HepG2 (cell line): ENCODE results near the gene BCAS3. TPM values are rescaled to one million over a fixed set of nuclear protein-coding genes. Genes with fewer than 3 reads are reported as not detected.

Source experiments
- CAMTA2 ChIP-seq: sonication (generic); formaldehyde crosslinking; IDR thresholded peaks from 2 replicates; pipeline ENCODE4 v1.4.0; 2020; ENCODE audit warnings: mild to moderate bottlenecking, missing genetic modification reagents, borderline replicate concordance
- GABPA ChIP-seq, 2 experiments: IDR thresholded peaks; 2 replicates each; pipeline ENCODE4 v1.6.1; 2011 to 2016; ENCODE audit warnings: low read depth in 2 of 2, low read length in 1 of 2, missing biosample characterization in 1 of 2, missing genetic modification characterization in 1 of 2
- KDM5A ChIP-seq: fragments of 200-600 bp; sonication (generic); IDR thresholded peaks from 2 replicates; pipeline ENCODE4 v1.7.0; 2018; ENCODE audit warnings: antibody characterized with exemption, mild to moderate bottlenecking, low read length, borderline replicate concordance
- MYC ChIP-seq: sonication (generic); formaldehyde crosslinking; IDR thresholded peaks from 2 replicates; pipeline ENCODE4 v1.9.0; 2021; ENCODE audit warnings: missing genetic modification reagents, borderline replicate concordance
- ZBTB3 ChIP-seq: sonication (generic); formaldehyde crosslinking; IDR thresholded peaks from 2 replicates; pipeline ENCODE4 v1.4.0; 2020; ENCODE audit warnings: low read depth, mild to moderate bottlenecking, moderate library complexity, missing genetic modification reagents, borderline replicate concordance
- ZBTB38 ChIP-seq: sonication (generic); formaldehyde crosslinking; IDR thresholded peaks from 2 replicates; pipeline ENCODE4 v1.5.1; 2020; ENCODE audit warnings: mild to moderate bottlenecking, missing genetic modification reagents
- ZNF225 ChIP-seq: sonication (generic); formaldehyde crosslinking; IDR thresholded peaks from 2 replicates; pipeline ENCODE4 v1.4.0; 2020; ENCODE audit warnings: mild to moderate bottlenecking, missing genetic modification reagents
- ZNF292 ChIP-seq: sonication (generic); formaldehyde crosslinking; IDR thresholded peaks from 2 replicates; pipeline ENCODE4 v1.8.1; 2022; ENCODE audit warnings: mild to moderate bottlenecking, low read depth, missing genetic modification reagents, borderline replicate concordance
- ZNF44 ChIP-seq: sonication (generic); formaldehyde crosslinking; IDR thresholded peaks from 2 replicates; pipeline ENCODE4 v1.5.1; 2020; ENCODE audit warnings: mild to moderate bottlenecking, missing genetic modification reagents
- ZNF772 ChIP-seq: sonication (generic); formaldehyde crosslinking; IDR thresholded peaks from 2 replicates; pipeline ENCODE4 v1.5.0; 2020; ENCODE audit warnings: mild to moderate bottlenecking, missing genetic modification reagents
- polyA plus RNA-seq, 8 experiments: library from polyadenylated mRNA; depleted of rRNA in 3 of 8; stranded (reverse) in 7 of 8; unstranded in 1 of 8; fragments of >200 nt; fragmentation: Illumina TruSeq in 4 of 8; extraction: Trizol in 4 of 8; gene quantifications; 2 replicates each; pipeline versions ENCODE4 v1.2.1 to v1.2.3, GENCODE V29; 2011 to 2016; ENCODE audit warnings: low read depth in 4 of 8, missing spikeins in 1 of 8, mixed read lengths in 1 of 8; ENCODE audit not compliant: insufficient read depth in 1 of 8
- total RNA-seq, 5 experiments: library from RNA; depleted of rRNA; stranded (reverse); fragments of >200 nt; fragmentation: Illumina TruSeq; extraction: Trizol; gene quantifications; 2 replicates each; pipeline ENCODE4 v1.2.3, GENCODE V29; 2016; ENCODE audit warnings: low read depth in 1 of 5
- TF ChIP-seq, protein P1 (sequence below): sonication (generic); formaldehyde crosslinking; IDR thresholded peaks from 2 replicates; pipeline ENCODE4 v1.5.1; 2020; ENCODE audit warnings: missing genetic modification reagents, mild to moderate bottlenecking, borderline replicate concordance
- TF ChIP-seq, protein P2 (sequence below): sonication (generic); formaldehyde crosslinking; IDR thresholded peaks from 2 replicates; pipeline ENCODE4 v1.5.1; 2020; ENCODE audit warnings: mild to moderate bottlenecking, missing genetic modification reagents, borderline replicate concordance
- TF ChIP-seq, protein P3 (sequence below): sonication (generic); formaldehyde crosslinking; IDR thresholded peaks from 2 replicates; pipeline ENCODE4 v1.4.0; 2020; ENCODE audit warnings: mild to moderate bottlenecking, missing genetic modification reagents
- TF ChIP-seq, protein P4 (sequence below): sonication (generic); formaldehyde crosslinking; conservative IDR thresholded peaks from 2 replicates; pipeline ENCODE4 v1.8.0; 2022; ENCODE audit warnings: missing genetic modification reagents
- TF ChIP-seq, protein P5 (sequence below): sonication (generic); formaldehyde crosslinking; IDR thresholded peaks from 2 replicates; pipeline ENCODE4 v1.4.0; 2020; ENCODE audit warnings: missing genetic modification reagents, mild to moderate bottlenecking, borderline replicate concordance

Gene BCAS3
- total and polyA plus RNA-seq, 2 of the 13 experiments (the other 11 are each of a cell fraction or from before 2014, with no cell fraction given), result 10.7 to 11.2 TPM

DNA sequence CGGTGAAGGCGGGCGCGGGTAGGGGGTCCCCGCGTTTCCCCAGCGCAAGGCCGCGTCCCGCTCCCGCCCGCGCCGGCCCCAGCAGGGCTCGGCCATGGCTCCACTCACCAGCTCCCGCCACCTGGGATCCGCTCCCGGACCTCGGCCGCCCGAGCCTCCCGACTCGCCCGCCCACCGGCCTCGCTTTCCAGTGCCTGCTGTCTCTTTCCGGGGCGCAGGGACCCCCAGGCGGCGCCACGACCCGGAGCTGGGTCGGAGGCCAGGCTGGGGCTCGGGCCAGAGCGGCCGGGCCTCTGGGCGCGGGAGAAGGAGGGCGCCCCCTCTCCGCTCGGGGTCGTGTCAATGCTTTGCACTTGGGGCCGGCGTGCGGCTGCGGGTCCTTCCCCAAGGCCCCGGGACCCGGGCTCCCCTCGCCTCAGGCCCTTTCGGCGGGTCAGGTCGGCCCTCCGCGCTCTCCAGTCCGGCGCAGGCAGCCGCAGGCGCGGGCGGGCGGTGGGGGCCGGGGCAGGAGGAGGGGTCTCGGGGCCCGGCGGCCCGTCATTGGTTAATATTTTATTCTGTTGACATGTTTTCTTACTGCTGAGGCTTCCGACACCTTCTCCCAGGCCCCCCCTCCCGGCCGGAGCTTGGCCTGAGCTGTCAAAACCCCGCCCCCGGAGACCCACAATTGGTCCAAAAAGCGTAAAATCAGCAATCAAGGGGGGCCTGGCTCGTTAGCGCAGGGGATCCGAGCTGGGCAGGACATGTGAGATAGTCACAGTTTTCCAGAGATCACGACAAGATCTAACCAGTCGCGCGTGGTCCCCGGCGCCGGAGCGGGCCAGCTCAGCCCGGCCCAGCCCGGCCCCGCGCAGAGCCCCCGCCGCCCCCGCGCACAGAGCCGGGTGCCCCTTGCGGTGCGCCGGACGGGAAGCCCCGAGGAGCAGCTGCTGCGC, 721.7 kb downstream of the BCAS3 start, which contains the start of gene TBX2 (continued):
- TF ChIP-seq, protein P1, sequence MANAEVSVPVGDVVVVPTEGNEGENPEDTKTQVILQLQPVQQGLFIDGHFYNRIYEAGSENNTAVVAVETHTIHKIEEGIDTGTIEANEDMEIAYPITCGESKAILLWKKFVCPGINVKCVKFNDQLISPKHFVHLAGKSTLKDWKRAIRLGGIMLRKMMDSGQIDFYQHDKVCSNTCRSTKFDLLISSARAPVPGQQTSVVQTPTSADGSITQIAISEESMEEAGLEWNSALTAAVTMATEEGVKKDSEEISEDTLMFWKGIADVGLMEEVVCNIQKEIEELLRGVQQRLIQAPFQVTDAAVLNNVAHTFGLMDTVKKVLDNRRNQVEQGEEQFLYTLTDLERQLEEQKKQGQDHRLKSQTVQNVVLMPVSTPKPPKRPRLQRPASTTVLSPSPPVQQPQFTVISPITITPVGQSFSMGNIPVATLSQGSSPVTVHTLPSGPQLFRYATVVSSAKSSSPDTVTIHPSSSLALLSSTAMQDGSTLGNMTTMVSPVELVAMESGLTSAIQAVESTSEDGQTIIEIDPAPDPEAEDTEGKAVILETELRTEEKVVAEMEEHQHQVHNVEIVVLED (CRISPR knock-in tag), result 0 out of 2 replicates have a peak, but pooled peaks have one; percentile 15
- TF ChIP-seq ZNF44 (CRISPR knock-in tag) (0 out of 2 replicates have a peak, but pooled peaks have one; percentile 10), ZBTB38 (CRISPR knock-in tag) (no peak), MYC (CRISPR knock-in tag) (peak; percentile 48), KDM5A (peak; percentile 61; the same call in 1 of the 2 replicates), ZNF772 (CRISPR knock-in tag) (peak; percentile 51; the same call in 1 of the 2 replicates), ZNF225 (CRISPR knock-in tag) (0 out of 2 replicates have a peak, but pooled peaks have one; percentile 25), GABPA (IDR thresholded peaks at IDR 0.05; ENCODE audit: low read depth, low read length) (no peak), GABPA (CRISPR knock-in tag; IDR thresholded peaks at IDR 0.05; ENCODE audit: low read depth) (no peak), ZBTB3 (0 out of 2 replicates have a peak, but pooled peaks have one; percentile 17), CAMTA2 (CRISPR knock-in tag) (peak; percentile 73; the same call in 1 of the 2 replicates), ZNF292 (CRISPR knock-in tag) (no peak)
- TF ChIP-seq, protein P2, sequence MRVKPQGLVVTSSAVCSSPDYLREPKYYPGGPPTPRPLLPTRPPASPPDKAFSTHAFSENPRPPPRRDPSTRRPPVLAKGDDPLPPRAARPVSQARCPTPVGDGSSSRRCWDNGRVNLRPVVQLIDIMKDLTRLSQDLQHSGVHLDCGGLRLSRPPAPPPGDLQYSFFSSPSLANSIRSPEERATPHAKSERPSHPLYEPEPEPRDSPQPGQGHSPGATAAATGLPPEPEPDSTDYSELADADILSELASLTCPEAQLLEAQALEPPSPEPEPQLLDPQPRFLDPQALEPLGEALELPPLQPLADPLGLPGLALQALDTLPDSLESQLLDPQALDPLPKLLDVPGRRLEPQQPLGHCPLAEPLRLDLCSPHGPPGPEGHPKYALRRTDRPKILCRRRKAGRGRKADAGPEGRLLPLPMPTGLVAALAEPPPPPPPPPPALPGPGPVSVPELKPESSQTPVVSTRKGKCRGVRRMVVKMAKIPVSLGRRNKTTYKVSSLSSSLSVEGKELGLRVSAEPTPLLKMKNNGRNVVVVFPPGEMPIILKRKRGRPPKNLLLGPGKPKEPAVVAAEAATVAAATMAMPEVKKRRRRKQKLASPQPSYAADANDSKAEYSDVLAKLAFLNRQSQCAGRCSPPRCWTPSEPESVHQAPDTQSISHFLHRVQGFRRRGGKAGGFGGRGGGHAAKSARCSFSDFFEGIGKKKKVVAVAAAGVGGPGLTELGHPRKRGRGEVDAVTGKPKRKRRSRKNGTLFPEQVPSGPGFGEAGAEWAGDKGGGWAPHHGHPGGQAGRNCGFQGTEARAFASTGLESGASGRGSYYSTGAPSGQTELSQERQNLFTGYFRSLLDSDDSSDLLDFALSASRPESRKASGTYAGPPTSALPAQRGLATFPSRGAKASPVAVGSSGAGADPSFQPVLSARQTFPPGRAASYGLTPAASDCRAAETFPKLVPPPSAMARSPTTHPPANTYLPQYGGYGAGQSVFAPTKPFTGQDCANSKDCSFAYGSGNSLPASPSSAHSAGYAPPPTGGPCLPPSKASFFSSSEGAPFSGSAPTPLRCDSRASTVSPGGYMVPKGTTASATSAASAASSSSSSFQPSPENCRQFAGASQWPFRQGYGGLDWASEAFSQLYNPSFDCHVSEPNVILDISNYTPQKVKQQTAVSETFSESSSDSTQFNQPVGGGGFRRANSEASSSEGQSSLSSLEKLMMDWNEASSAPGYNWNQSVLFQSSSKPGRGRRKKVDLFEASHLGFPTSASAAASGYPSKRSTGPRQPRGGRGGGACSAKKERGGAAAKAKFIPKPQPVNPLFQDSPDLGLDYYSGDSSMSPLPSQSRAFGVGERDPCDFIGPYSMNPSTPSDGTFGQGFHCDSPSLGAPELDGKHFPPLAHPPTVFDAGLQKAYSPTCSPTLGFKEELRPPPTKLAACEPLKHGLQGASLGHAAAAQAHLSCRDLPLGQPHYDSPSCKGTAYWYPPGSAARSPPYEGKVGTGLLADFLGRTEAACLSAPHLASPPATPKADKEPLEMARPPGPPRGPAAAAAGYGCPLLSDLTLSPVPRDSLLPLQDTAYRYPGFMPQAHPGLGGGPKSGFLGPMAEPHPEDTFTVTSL (CRISPR knock-in tag), result peak; percentile 35; the same call in 1 of the 2 replicates
- TF ChIP-seq, protein P3, sequence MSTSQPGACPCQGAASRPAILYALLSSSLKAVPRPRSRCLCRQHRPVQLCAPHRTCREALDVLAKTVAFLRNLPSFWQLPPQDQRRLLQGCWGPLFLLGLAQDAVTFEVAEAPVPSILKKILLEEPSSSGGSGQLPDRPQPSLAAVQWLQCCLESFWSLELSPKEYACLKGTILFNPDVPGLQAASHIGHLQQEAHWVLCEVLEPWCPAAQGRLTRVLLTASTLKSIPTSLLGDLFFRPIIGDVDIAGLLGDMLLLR, result peak; percentile 78
- TF ChIP-seq, protein P4, sequence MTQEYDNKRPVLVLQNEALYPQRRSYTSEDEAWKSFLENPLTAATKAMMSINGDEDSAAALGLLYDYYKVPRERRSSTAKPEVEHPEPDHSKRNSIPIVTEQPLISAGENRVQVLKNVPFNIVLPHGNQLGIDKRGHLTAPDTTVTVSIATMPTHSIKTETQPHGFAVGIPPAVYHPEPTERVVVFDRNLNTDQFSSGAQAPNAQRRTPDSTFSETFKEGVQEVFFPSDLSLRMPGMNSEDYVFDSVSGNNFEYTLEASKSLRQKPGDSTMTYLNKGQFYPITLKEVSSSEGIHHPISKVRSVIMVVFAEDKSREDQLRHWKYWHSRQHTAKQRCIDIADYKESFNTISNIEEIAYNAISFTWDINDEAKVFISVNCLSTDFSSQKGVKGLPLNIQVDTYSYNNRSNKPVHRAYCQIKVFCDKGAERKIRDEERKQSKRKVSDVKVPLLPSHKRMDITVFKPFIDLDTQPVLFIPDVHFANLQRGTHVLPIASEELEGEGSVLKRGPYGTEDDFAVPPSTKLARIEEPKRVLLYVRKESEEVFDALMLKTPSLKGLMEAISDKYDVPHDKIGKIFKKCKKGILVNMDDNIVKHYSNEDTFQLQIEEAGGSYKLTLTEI (CRISPR knock-in tag), result no peak
- TF ChIP-seq, protein P5, sequence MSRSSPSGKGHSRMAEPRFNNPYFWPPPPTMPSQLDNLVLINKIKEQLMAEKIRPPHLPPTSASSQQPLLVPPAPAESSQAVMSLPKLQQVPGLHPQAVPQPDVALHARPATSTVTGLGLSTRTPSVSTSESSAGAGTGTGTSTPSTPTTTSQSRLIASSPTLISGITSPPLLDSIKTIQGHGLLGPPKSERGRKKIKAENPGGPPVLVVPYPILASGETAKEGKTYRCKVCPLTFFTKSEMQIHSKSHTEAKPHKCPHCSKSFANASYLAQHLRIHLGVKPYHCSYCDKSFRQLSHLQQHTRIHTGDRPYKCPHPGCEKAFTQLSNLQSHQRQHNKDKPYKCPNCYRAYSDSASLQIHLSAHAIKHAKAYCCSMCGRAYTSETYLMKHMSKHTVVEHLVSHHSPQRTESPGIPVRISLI (CRISPR knock-in tag), result no peak
